Stimulated activated CD4-positive, alpha-beta T cell treated with anti-CD3 and anti-CD28 coated beads, Interleukin-12 subunit alpha, Interleukin-12 subunit beta, amount 100 ng/mL, for 4 hours (primary cell): ENCODE measurements around the gene CAMSAP2.

Experiments used
- DNase-seq: peaks from one replicate; pipeline ENCODE4 v3.0.0-alpha.2; 2020

The CAMSAP2 gene

GRCh38 chr1:200738327-200738948 lies at the start of gene CAMSAP2:
Gene CAMSAP2, plus strand, starts transcription at chr1:200738893. Its CDS starts 935 bp downstream, at chr1:200739828.
- peak; percentile 67 for DNase-seq

- no peak for DNase-seq
Measured at GRCh38 chr1:200692316-200692715, 46.4 kb upstream of the CAMSAP2 start.

GRCh38 chr1:200693327-200693726 lies 45.4 kb upstream of the CAMSAP2 start:
- no peak for DNase-seq

GRCh38 chr1:200694738-200695137 lies 44.0 kb upstream of the CAMSAP2 start:
- DNase-seq = no peak

GRCh38 chr1:200699871-200700270 lies 38.8 kb upstream of the CAMSAP2 start:
- DNase-seq = no peak

- no peak for DNase-seq
Measured at GRCh38 chr1:200704986-200705500, 33.6 kb upstream of the CAMSAP2 start.

- DNase-seq = no peak
Measured at GRCh38 chr1:200706111-200706814, 32.4 kb upstream of the CAMSAP2 start.

GRCh38 chr1:200707116-200707515 lies 31.6 kb upstream of the CAMSAP2 start:
- no peak for DNase-seq

- DNase-seq = no peak
Measured at GRCh38 chr1:200708161-200708560, 30.5 kb upstream of the CAMSAP2 start.

GRCh38 chr1:200708769-200709168 lies 29.9 kb upstream of the CAMSAP2 start:
- DNase-seq = no peak

GRCh38 chr1:200710166-200710565 lies 28.5 kb upstream of the CAMSAP2 start:
- no peak for DNase-seq

- no peak for DNase-seq
Measured at GRCh38 chr1:200714504-200715187, 24.0 kb upstream of the CAMSAP2 start.

GRCh38 chr1:200720199-200720598 lies 18.5 kb upstream of the CAMSAP2 start:
- DNase-seq = no peak

- DNase-seq = no peak
Measured at GRCh38 chr1:200724064-200724463, 14.6 kb upstream of the CAMSAP2 start.

GRCh38 chr1:200727257-200727656 lies 11.4 kb upstream of the CAMSAP2 start:
- no peak for DNase-seq

- DNase-seq = no peak
Measured at GRCh38 chr1:200729863-200730262, 8.8 kb upstream of the CAMSAP2 start.

GRCh38 chr1:200731654-200732332 lies 6.9 kb upstream of the CAMSAP2 start:
- no peak for DNase-seq

- no peak for DNase-seq
Measured at GRCh38 chr1:200732438-200732837, 6.3 kb upstream of the CAMSAP2 start.

GRCh38 chr1:200733907-200734306 lies 4.8 kb upstream of the CAMSAP2 start:
- DNase-seq = no peak

- DNase-seq = no peak
Measured at GRCh38 chr1:200737647-200738291, 924 bp upstream of the CAMSAP2 start.

- DNase-seq = peak; percentile 41
Measured at GRCh38 chr1:200738949-200739651, 407 bp downstream of the CAMSAP2 start.
